ENCODE data around the gene RNF115.

RNF115 gene

DNA sequence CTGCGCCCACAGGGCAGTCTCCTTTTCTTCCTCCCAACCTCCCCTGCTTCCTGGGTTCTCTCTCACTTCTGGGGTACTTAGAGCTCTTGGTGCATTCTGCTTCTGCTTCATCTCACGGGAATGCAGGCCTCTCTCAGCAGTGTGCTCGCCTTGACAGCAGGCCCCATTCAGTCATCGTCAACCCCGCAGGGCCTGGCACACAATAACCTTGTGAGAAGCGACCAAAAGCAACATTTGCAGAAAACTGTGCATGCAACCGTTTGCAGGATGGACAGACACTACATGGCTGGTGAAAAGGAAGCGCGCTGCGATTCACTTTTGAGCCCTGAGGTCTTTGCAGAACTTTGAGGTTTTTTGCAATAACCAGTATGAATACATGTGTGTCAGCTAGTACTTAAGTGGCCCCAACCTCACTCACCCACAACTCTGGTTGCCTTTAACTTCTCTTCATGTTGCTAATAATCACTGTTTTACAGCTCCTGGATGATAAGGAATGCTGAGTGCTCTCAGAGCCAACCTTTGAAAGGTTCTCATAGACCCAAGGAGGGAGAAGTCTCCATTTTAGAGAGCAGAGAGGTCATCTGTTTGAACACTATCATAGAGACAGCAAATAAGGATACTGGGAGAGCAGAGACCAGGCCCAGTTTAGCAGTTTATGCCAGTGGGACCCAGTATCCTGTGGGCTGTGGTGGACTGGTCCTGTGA is 107.1 kb downstream of the RNF115 start:
- no peak for ATAC-seq (ENCODE audit: insufficient read depth, low read depth)
- H3K27ac ChIP-seq (ENCODE audit: low read length), result no peak overlapping the region
- H4K20me1 ChIP-seq (ENCODE audit: insufficient read depth, low read length), result no peaks in the 10 kb centered on the region
- H3K27me3 ChIP-seq (ENCODE audit: insufficient read depth, low read length, poor library complexity), result no peaks in the 10 kb centered on the region
- no peak for DNase-seq
- no peak for TF ChIP-seq EZH2 (IDR thresholded peaks at IDR 0.05; ENCODE audit: borderline replicate concordance, low read depth, low read length, severe bottlenecking)
- TF ChIP-seq, protein P1, sequence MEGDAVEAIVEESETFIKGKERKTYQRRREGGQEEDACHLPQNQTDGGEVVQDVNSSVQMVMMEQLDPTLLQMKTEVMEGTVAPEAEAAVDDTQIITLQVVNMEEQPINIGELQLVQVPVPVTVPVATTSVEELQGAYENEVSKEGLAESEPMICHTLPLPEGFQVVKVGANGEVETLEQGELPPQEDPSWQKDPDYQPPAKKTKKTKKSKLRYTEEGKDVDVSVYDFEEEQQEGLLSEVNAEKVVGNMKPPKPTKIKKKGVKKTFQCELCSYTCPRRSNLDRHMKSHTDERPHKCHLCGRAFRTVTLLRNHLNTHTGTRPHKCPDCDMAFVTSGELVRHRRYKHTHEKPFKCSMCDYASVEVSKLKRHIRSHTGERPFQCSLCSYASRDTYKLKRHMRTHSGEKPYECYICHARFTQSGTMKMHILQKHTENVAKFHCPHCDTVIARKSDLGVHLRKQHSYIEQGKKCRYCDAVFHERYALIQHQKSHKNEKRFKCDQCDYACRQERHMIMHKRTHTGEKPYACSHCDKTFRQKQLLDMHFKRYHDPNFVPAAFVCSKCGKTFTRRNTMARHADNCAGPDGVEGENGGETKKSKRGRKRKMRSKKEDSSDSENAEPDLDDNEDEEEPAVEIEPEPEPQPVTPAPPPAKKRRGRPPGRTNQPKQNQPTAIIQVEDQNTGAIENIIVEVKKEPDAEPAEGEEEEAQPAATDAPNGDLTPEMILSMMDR (IDR thresholded peaks at IDR 0.05; ENCODE audit: borderline replicate concordance, extremely low read depth, low read length, poor library complexity, severe bottlenecking), result no peak
- H3K36me3 ChIP-seq (ENCODE audit: insufficient read depth, low read length), result no peaks in the 10 kb centered on the region
- H3K4me3 ChIP-seq (ENCODE audit: low read depth in 1 of 2, low read length in 2 of 2), result no peak overlapping the region
- H3K79me2 ChIP-seq (ENCODE audit: insufficient read depth, low read length), result no peaks in the 10 kb centered on the region
- no peak overlapping the region for H2AFZ ChIP-seq (ENCODE audit: low read depth, low read length)
- no peaks in the 10 kb centered on the region for H3K9me3 ChIP-seq (ENCODE audit: insufficient read depth, low read length, severe bottlenecking)
- H3K4me1 ChIP-seq (ENCODE audit: insufficient read depth, low read length), result peaks cover 4% of the 10 kb centered on the region; the same call in 1 of the 2 replicates
- H3K4me2 ChIP-seq (ENCODE audit: insufficient read depth, low read length), result no peak overlapping the region
- no peak overlapping the region for H3K9ac ChIP-seq (ENCODE audit: low read depth, low read length)

- Histone ChIP-seq H3K4me3 (ENCODE audit: low read depth in 1 of 2, low read length in 2 of 2) (no peak overlapping the region), H3K9ac (ENCODE audit: low read depth, low read length) (no peak overlapping the region), H3K9me3 (ENCODE audit: insufficient read depth, low read length, severe bottlenecking) (no peaks in the 10 kb centered on the region), H3K27me3 (ENCODE audit: insufficient read depth, low read length, poor library complexity) (no peaks in the 10 kb centered on the region), H3K27ac (ENCODE audit: low read length) (no peak overlapping the region), H3K36me3 (ENCODE audit: insufficient read depth, low read length) (no peaks in the 10 kb centered on the region), H3K4me1 (ENCODE audit: insufficient read depth, low read length) (no peaks in the 10 kb centered on the region), H3K79me2 (ENCODE audit: insufficient read depth, low read length) (no peaks in the 10 kb centered on the region), H3K4me2 (ENCODE audit: insufficient read depth, low read length) (no peak overlapping the region), H4K20me1 (ENCODE audit: insufficient read depth, low read length) (no peaks in the 10 kb centered on the region), H2AFZ (ENCODE audit: low read depth, low read length) (no peak overlapping the region)
- TF ChIP-seq, protein P1 (IDR thresholded peaks at IDR 0.05; ENCODE audit: borderline replicate concordance, extremely low read depth, low read length, poor library complexity, severe bottlenecking), result no peak
- TF ChIP-seq EZH2 (IDR thresholded peaks at IDR 0.05; ENCODE audit: borderline replicate concordance, low read depth, low read length, severe bottlenecking), result no peak
- no peak for ATAC-seq (ENCODE audit: insufficient read depth, low read depth)
- DNase-seq, result no peak
Measured at GRCh38 chr1:145714524-145715111, 109.3 kb downstream of the RNF115 start.

DNA sequence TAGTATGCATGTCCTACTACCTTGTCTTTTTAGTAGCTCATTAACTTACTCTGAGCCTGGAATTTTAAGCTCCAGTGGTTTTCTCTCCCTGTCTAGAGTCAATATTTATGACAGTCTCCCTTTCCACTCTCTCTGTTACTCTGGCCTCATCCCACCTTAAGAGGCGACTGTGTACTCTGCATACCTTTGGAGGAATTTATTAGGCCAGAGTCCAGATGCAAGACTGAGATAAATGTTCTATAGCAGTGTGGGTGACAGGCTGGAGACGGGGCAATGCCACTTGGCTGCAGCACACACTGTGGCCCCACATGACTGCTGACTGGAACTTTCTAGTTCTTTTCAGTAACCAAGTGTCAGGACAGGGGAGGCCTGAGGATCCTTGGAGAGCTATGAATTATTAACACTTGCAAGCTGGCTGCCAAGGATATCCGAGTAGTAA is 112.7 kb downstream of the RNF115 start:
- Histone ChIP-seq H3K27me3 (ENCODE audit: insufficient read depth, low read length, poor library complexity) (no peaks in the 10 kb centered on the region), H3K9me3 (ENCODE audit: insufficient read depth, low read length, severe bottlenecking) (no peaks in the 10 kb centered on the region), H3K4me1 (ENCODE audit: insufficient read depth, low read length) (no peaks in the 10 kb centered on the region), H3K36me3 (ENCODE audit: insufficient read depth, low read length) (no peaks in the 10 kb centered on the region), H3K27ac (ENCODE audit: low read length) (no peak overlapping the region), H3K79me2 (ENCODE audit: insufficient read depth, low read length) (no peaks in the 10 kb centered on the region), H3K9ac (ENCODE audit: low read depth, low read length) (no peak overlapping the region), H4K20me1 (ENCODE audit: insufficient read depth, low read length) (no peaks in the 10 kb centered on the region), H3K4me2 (ENCODE audit: insufficient read depth, low read length) (no peak overlapping the region), H2AFZ (ENCODE audit: low read depth, low read length) (no peak overlapping the region), H3K4me3 (ENCODE audit: low read depth in 1 of 2, low read length in 2 of 2) (no peak overlapping the region)
- ATAC-seq (ENCODE audit: insufficient read depth, low read depth) (no peak), DNase-seq (no peak)
- TF ChIP-seq, protein P1 (IDR thresholded peaks at IDR 0.05; ENCODE audit: borderline replicate concordance, extremely low read depth, low read length, poor library complexity, severe bottlenecking), result no peak
- no peak for TF ChIP-seq EZH2 (IDR thresholded peaks at IDR 0.05; ENCODE audit: borderline replicate concordance, low read depth, low read length, severe bottlenecking)

All from DND-41 (cell line).